K562 (cell line): ENCODE measurements around the gene SLC16A13. TPM values are rescaled to one million over a fixed set of nuclear protein-coding genes. Genes with fewer than 3 reads are reported as not detected.
A peak's percentile ranks its signal among the peaks of the same experiment; 100 is the strongest.

Experiments
- BHLHE40 ChIP-seq: IDR thresholded peaks from 2 replicates; pipeline ENCODE4 v1.6.1; 2011; ENCODE audit warnings: low read length, improper control_type of control experiment
- CGGBP1 ChIP-seq: fragments of 250-450 bp; sonication (Bioruptor Pico); IDR thresholded peaks from 2 replicates; pipeline ENCODE4 v1.9.0; 2021; ENCODE audit warnings: mild to moderate bottlenecking
- CREB1 ChIP-seq, 2 experiments: sonication (generic) in 1 of 2; formaldehyde crosslinking in 1 of 2; IDR thresholded peaks; 2 replicates each; pipeline versions ENCODE4 v1.6.1 to v1.8.0; 2012 to 2022; ENCODE audit warnings: inconsistent platforms in 1 of 2, mild to moderate bottlenecking in 1 of 2, missing genetic modification reagents in 1 of 2, moderate library complexity in 1 of 2
- CREB3 ChIP-seq: fragments of 450-650 bp; conservative IDR thresholded peaks from 2 replicates; pipeline ENCODE4 v1.6.1; 2016; ENCODE audit warnings: missing genetic modification characterization, low read depth, mild to moderate bottlenecking, missing compliant biosample characterization, moderate library complexity
- DLX4 ChIP-seq: fragments of 250-450 bp; sonication (Bioruptor Pico); IDR thresholded peaks from 2 replicates; pipeline ENCODE4 v1.6.1; 2021; ENCODE audit warnings: mild to moderate bottlenecking
- E2F1 ChIP-seq: sonication (generic); formaldehyde crosslinking; IDR thresholded peaks from 2 replicates; pipeline ENCODE4 v1.8.1; 2023; ENCODE audit warnings: mild to moderate bottlenecking, missing genetic modification reagents, moderate library complexity
- KDM5B ChIP-seq: fragments of 200-600 bp; sonication (generic); IDR thresholded peaks from 2 replicates; pipeline ENCODE4 v1.6.1; 2012; ENCODE audit warnings: low read depth, mild to moderate bottlenecking, moderate library complexity, low read length, control low read depth, inconsistent platforms; ENCODE audit not compliant: insufficient replicate concordance
- L3MBTL2 ChIP-seq: fragments of 450-650 bp; IDR thresholded peaks from 2 replicates; pipeline ENCODE4 v1.6.1; 2016; ENCODE audit warnings: mild to moderate bottlenecking, moderate library complexity
- PHTF2 ChIP-seq: fragments of 250-450 bp; sonication (Bioruptor Pico); IDR thresholded peaks from 2 replicates; pipeline ENCODE4 v1.5.0; 2021; ENCODE audit warnings: mild to moderate bottlenecking
- RB1 ChIP-seq: fragments of 450-650 bp; IDR thresholded peaks from 2 replicates; pipeline ENCODE4 v1.6.1; 2017; ENCODE audit warnings: low read depth, mild to moderate bottlenecking
- SETDB1 ChIP-seq: IDR thresholded peaks from one replicate; pipeline ENCODE4 v1.6.1; 2012; ENCODE audit warnings: low read length, control low read depth, inconsistent platforms
- TFAM ChIP-seq: fragments of 250-450 bp; sonication (Bioruptor Pico); conservative IDR thresholded peaks from 2 replicates; pipeline ENCODE4 v1.5.0; 2021; ENCODE audit warnings: mild to moderate bottlenecking, moderate library complexity
- THRA ChIP-seq: fragments of 450-650 bp; IDR thresholded peaks from 2 replicates; pipeline ENCODE4 v1.6.1; 2017; ENCODE audit warnings: mild to moderate bottlenecking, moderate library complexity
- TSHZ1 ChIP-seq: fragments of 250-450 bp; sonication (Bioruptor Pico); IDR thresholded peaks from 2 replicates; pipeline ENCODE4 v1.4.0; 2020; ENCODE audit warnings: mild to moderate bottlenecking, moderate library complexity
- ZFP30 ChIP-seq: fragments of 250-450 bp; sonication (Bioruptor Pico); IDR thresholded peaks from 2 replicates; pipeline ENCODE4 v1.8.0; 2022; ENCODE audit warnings: moderate library complexity, mild to moderate bottlenecking, inconsistent platforms, borderline replicate concordance
- ZKSCAN1 ChIP-seq: fragments of 150-350 bp; IDR thresholded peaks from 2 replicates; pipeline ENCODE4 v1.6.1; 2016; ENCODE audit warnings: low read depth, low read length
- ZNF217 ChIP-seq: sonication (generic); formaldehyde crosslinking; IDR thresholded peaks from 2 replicates; pipeline ENCODE4 v1.8.0; 2022; ENCODE audit warnings: mild to moderate bottlenecking, missing genetic modification reagents
- ZNF785 ChIP-seq: fragments of 250-450 bp; sonication (Bioruptor Pico); IDR thresholded peaks from 2 replicates; pipeline ENCODE4 v1.4.0; 2020; ENCODE audit warnings: mild to moderate bottlenecking
- polyA plus RNA-seq, 8 experiments: library from polyadenylated mRNA; depleted of rRNA in 4 of 8; stranded (reverse) in 5 of 8; unstranded in 3 of 8; fragments of >200 nt; fragmentation: Nextera tagmentation in 2 of 8; fragmentation: Illumina TruSeq in 1 of 8; extraction: Ambion mirVana in 2 of 8; extraction: Trizol in 1 of 8; gene quantifications; 2 replicates each; pipeline versions ENCODE4 v1.2.1 to v1.2.3, GENCODE V29; 2011 to 2014; ENCODE audit warnings: inconsistent platforms in 1 of 8, missing spikeins in 1 of 8
- total RNA-seq, 7 experiments: library from RNA; depleted of rRNA in 6 of 7; stranded (reverse); fragments of >200 nt in 6 of 7; fragmentation: Illumina TruSeq in 2 of 7; extraction: Trizol in 2 of 7; gene quantifications; 2 replicates each; pipeline versions ENCODE4 v1.2.1 to v1.2.3, GENCODE V29; 2011 to 2021; ENCODE audit warnings: low replicate concordance in 1 of 7

Gene SLC16A13
- total and polyA plus RNA-seq, 9 of the 15 experiments (the other 6 are each of a cell fraction or from before 2014, with no cell fraction given): 0.04 to 5.6 (median 0.87) TPM

- TF ChIP-seq CGGBP1 (no peak), KDM5B (peak; percentile 52), ZNF217 (no peak), ZFP30 (CRISPR knock-in tag) (no peak), PHTF2 (CRISPR knock-in tag) (no peak), BHLHE40 (peak; percentile 85), DLX4 (CRISPR knock-in tag) (no peak), SETDB1 (no peak), CREB3 (tag) (no peak), TFAM (CRISPR knock-in tag) (no peak), TSHZ1 (CRISPR knock-in tag) (no peak), ZNF785 (no peak), E2F1 (CRISPR knock-in tag) (no peak), ZKSCAN1 (no peak), L3MBTL2 (peak; percentile 77), CREB1 (IDR thresholded peaks at IDR 0.05) (no peak), CREB1 (CRISPR knock-in tag; IDR thresholded peaks at IDR 0.05) (no peak), THRA (no peak), RB1 (peak; percentile 8; the same call in 1 of the 2 replicates)
Measured at GRCh38 chr17:7035591-7036368, at the start of gene SLC16A13 (continued).
